ENCODE measurements around the gene HLA-C. TPM values are rescaled to one million over a fixed set of nuclear protein-coding genes. Genes with fewer than 3 reads are reported as not detected.
"Not testable (repeated sequence)": the region's sequence is repeated elsewhere in the genome, so short reads cannot be mapped to it uniquely, and the experiment has no call there.

HLA-C gene
- total RNA-seq, 1 experiment from 2014 or later, result 170 TPM

DNA sequence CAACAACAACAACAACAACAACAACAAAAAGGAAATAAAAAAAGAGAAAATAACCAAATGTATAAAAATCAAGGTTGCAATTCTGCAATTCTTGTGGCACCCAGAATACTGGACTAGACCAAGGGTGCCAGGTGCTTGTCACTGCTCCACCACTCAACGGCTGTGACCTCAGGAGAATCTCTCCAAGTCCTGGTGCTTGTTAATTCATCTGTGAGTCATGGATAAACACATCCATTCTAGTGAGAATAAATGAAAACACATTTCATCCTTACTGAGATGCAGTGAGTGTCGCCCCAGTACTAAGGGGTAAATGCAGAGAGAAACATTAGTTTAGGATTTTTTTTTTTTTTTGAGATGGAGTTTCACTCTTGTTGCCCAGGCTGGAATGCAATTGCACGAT lies 32.0 kb downstream of the HLA-C start:
- in situ Hi-C loops (cut with HindIII; ENCODE audit: low pct_unique_long_range_greater_than_20kb, low sequenced_read_pairs), result loop anchor here (25.0 kb wide), 1 partner anchor 97 kb away; no protein-coding TSS in a partner anchor

DNA sequence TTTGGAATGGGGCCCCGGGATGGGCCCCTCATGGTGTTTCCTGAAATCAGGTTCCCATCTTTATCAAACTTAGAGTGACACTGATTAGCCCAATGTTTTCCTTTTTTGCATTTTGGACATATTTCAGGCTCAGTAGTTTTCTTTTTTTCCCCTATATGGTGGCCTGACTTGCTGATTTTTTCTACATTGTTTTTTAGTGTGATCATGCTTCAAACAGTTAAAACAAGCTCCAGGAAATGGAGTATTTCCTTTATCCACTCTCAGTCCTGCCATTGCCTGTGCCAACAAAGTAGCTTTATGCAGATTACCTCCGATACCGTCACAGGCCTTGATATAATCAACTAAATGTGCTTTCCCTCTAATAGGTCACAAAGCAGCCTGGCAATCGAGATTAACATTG lies 37.8 kb downstream of the HLA-C start:
- H3K4me1 ChIP-seq (ENCODE audit: control insufficient read depth, insufficient read depth, low read length); H3K4me3 ChIP-seq (ENCODE audit: low read depth in 2 of 2, low read length in 2 of 2); H3K9me3 ChIP-seq (ENCODE audit: control insufficient read depth, insufficient read depth, low read depth, low read length); H3K36me3 ChIP-seq (ENCODE audit: control insufficient read depth, insufficient read depth, low read length); H3K27me3 ChIP-seq (ENCODE audit: control insufficient read depth, insufficient read depth, low read length); ATAC-seq; BruUV-seq (replicated peaks); DNase-seq (ENCODE audit: low read depth, low spot score); CTCF ChIA-PET; H3K27ac ChIP-seq (ENCODE audit: low read length); POLR2A ChIA-PET; intact Hi-C loops (cut with micrococcal nuclease; ENCODE audit: unreplicated experiment): not testable (repeated sequence)
- in situ Hi-C loops (cut with HindIII; ENCODE audit: low pct_unique_long_range_greater_than_20kb, low sequenced_read_pairs), result loop anchor here (25.0 kb wide), 1 partner anchor 103 kb away; no protein-coding TSS in a partner anchor

More for the DNA sequence above, 32.0 kb downstream of the HLA-C start:
- CTCF ChIA-PET, result interaction anchor here (0.7 kb wide), 1 partner anchor 33 kb away, joined by 5 read pairs; no protein-coding TSS in a partner anchor
- POLR2A ChIA-PET, result no interaction called here
- H3K27ac ChIP-seq (ENCODE audit: low read length), result no peak overlapping the region
- no peaks in the 10 kb centered on the region for H3K36me3 ChIP-seq (ENCODE audit: control insufficient read depth, insufficient read depth, low read length)
- no peak for DNase-seq (ENCODE audit: low read depth, low spot score)
- H3K9me3 ChIP-seq (ENCODE audit: control insufficient read depth, insufficient read depth, low read depth, low read length), result no peaks in the 10 kb centered on the region
- TF ChIP-seq, protein P1, sequence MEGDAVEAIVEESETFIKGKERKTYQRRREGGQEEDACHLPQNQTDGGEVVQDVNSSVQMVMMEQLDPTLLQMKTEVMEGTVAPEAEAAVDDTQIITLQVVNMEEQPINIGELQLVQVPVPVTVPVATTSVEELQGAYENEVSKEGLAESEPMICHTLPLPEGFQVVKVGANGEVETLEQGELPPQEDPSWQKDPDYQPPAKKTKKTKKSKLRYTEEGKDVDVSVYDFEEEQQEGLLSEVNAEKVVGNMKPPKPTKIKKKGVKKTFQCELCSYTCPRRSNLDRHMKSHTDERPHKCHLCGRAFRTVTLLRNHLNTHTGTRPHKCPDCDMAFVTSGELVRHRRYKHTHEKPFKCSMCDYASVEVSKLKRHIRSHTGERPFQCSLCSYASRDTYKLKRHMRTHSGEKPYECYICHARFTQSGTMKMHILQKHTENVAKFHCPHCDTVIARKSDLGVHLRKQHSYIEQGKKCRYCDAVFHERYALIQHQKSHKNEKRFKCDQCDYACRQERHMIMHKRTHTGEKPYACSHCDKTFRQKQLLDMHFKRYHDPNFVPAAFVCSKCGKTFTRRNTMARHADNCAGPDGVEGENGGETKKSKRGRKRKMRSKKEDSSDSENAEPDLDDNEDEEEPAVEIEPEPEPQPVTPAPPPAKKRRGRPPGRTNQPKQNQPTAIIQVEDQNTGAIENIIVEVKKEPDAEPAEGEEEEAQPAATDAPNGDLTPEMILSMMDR (IDR thresholded peaks at IDR 0.05), result no peak
- TF ChIP-seq SIN3A (IDR thresholded peaks at IDR 0.05; ENCODE audit: borderline replicate concordance, insufficient read depth, low read depth, low read length) (no peak), POLR2AphosphoS5 (IDR thresholded peaks at IDR 0.05; ENCODE audit: low read depth, low read length) (no peak), TCF7L2 (IDR thresholded peaks at IDR 0.05; ENCODE audit: low read depth, low read length) (no peak)
- TF ChIP-seq, protein P2, sequence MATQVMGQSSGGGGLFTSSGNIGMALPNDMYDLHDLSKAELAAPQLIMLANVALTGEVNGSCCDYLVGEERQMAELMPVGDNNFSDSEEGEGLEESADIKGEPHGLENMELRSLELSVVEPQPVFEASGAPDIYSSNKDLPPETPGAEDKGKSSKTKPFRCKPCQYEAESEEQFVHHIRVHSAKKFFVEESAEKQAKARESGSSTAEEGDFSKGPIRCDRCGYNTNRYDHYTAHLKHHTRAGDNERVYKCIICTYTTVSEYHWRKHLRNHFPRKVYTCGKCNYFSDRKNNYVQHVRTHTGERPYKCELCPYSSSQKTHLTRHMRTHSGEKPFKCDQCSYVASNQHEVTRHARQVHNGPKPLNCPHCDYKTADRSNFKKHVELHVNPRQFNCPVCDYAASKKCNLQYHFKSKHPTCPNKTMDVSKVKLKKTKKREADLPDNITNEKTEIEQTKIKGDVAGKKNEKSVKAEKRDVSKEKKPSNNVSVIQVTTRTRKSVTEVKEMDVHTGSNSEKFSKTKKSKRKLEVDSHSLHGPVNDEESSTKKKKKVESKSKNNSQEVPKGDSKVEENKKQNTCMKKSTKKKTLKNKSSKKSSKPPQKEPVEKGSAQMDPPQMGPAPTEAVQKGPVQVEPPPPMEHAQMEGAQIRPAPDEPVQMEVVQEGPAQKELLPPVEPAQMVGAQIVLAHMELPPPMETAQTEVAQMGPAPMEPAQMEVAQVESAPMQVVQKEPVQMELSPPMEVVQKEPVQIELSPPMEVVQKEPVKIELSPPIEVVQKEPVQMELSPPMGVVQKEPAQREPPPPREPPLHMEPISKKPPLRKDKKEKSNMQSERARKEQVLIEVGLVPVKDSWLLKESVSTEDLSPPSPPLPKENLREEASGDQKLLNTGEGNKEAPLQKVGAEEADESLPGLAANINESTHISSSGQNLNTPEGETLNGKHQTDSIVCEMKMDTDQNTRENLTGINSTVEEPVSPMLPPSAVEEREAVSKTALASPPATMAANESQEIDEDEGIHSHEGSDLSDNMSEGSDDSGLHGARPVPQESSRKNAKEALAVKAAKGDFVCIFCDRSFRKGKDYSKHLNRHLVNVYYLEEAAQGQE (IDR thresholded peaks at IDR 0.05; ENCODE audit: insufficient read depth in 1 of 2, low read depth in 2 of 2, low read length in 1 of 2), result no peak
- BruUV-seq (replicated peaks), result no TSS peak
- no peaks in the 10 kb centered on the region; the same call in 1 of the 2 replicates for H3K27me3 ChIP-seq (ENCODE audit: control insufficient read depth, insufficient read depth, low read length)
- H3K4me3 ChIP-seq (ENCODE audit: low read depth in 2 of 2, low read length in 2 of 2), result no peak overlapping the region
- no peak for ATAC-seq
- intact Hi-C loops (cut with micrococcal nuclease; ENCODE audit: unreplicated experiment), result no loop called here
- H3K4me1 ChIP-seq (ENCODE audit: control insufficient read depth, insufficient read depth, low read length), result no peaks in the 10 kb centered on the region

DNA sequence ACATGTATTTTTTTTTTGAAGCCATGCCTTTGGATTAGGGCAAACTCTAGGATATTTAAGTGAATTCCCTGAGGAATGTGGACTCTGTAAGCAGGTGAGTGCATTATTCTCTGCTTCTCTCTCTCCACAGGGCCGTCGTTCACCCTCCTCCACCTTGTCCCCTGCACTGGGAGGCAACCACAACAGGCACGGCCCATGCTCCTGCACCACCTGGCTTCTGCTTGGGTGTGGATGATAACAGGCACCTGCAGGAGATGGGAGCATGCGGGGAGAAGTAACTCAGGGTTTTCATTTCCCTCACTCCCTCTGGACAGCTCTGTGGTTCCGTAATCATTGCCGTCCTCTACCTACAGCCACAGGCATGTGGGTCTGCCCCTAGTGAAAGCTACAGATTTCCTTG lies 43.4 kb downstream of the HLA-C start:
- no peak for ATAC-seq
- H3K4me3 ChIP-seq (ENCODE audit: low read depth in 2 of 2, low read length in 2 of 2), result no peak overlapping the region
- ChIA-PET CTCF (interaction anchor here (0.6 kb wide), 1 partner anchor 22 kb away, joined by 4 read pairs; no protein-coding TSS in a partner anchor), POLR2A (interaction anchor here (0.6 kb wide), 1 partner anchor 18 kb away, joined by 3 read pairs; no protein-coding TSS in a partner anchor)
- no peaks in the 10 kb centered on the region for H3K4me1 ChIP-seq (ENCODE audit: control insufficient read depth, insufficient read depth, low read length)
- intact Hi-C loops (cut with micrococcal nuclease; ENCODE audit: unreplicated experiment) (no loop called here), in situ Hi-C loops (cut with HindIII; ENCODE audit: low pct_unique_long_range_greater_than_20kb, low sequenced_read_pairs) (loop anchor here (25.0 kb wide), 1 partner anchor 109 kb away; no protein-coding TSS in a partner anchor)
- no peaks in the 10 kb centered on the region for H3K36me3 ChIP-seq (ENCODE audit: control insufficient read depth, insufficient read depth, low read length)
- BruUV-seq (replicated peaks), result no TSS peak
- no peaks in the 10 kb centered on the region for H3K9me3 ChIP-seq (ENCODE audit: control insufficient read depth, insufficient read depth, low read depth, low read length)
- no peak overlapping the region for H3K27ac ChIP-seq (ENCODE audit: low read length)
- TF ChIP-seq TCF7L2 (IDR thresholded peaks at IDR 0.05; ENCODE audit: low read depth, low read length) (no peak), SIN3A (IDR thresholded peaks at IDR 0.05; ENCODE audit: borderline replicate concordance, insufficient read depth, low read depth, low read length) (no peak), POLR2AphosphoS5 (IDR thresholded peaks at IDR 0.05; ENCODE audit: low read depth, low read length) (no peak)
- TF ChIP-seq, protein P1 (IDR thresholded peaks at IDR 0.05), result no peak
- TF ChIP-seq, protein P2 (IDR thresholded peaks at IDR 0.05; ENCODE audit: insufficient read depth in 1 of 2, low read depth in 2 of 2, low read length in 1 of 2), result no peak
- no peak for DNase-seq (ENCODE audit: low read depth, low spot score)
- peaks cover 3% of the 10 kb centered on the region; the same call in 1 of the 2 replicates for H3K27me3 ChIP-seq (ENCODE audit: control insufficient read depth, insufficient read depth, low read length)

Measured in Panc1 (cell line).